Smooth muscle cell (in vitro differentiated cells): Measurements from ENCODE around the gene TM9SF1. TPM values are rescaled to one million over a fixed set of nuclear protein-coding genes. Genes with fewer than 3 reads are reported as not detected.

Source experiments
- DNase-seq: peaks from one replicate; lab custom pipeline; 2025; ENCODE audit not compliant: unreplicated experiment; lab: John Stamatoyannopoulos, UW
- H2AFZ ChIP-seq: fragments of 200-600 bp; sonication (generic); 2 replicates; pipeline ENCODE4 v1.6.0; 2016; ENCODE audit warnings: antibody characterized with exemption, low read depth, mild to moderate bottlenecking
- H3F3A ChIP-seq: fragments of 200-600 bp; sonication (generic); 2 replicates; pipeline ENCODE4 v1.6.0; 2017; ENCODE audit warnings: antibody characterized with exemption, low read depth
- H3K27ac ChIP-seq: fragments of 200-600 bp; sonication (generic); 2 replicates; pipeline ENCODE4 v1.5.1; 2016; ENCODE audit warnings: low read depth, mild to moderate bottlenecking
- H3K27me3 ChIP-seq: fragments of 200-600 bp; sonication (generic); 2 replicates; pipeline ENCODE4 v1.6.1; 2016; ENCODE audit warnings: low read depth, mild to moderate bottlenecking
- H3K36me3 ChIP-seq: fragments of 200-600 bp; sonication (generic); 2 replicates; pipeline ENCODE4 v1.5.1; 2016; ENCODE audit warnings: low read depth
- H3K4me1 ChIP-seq: fragments of 200-600 bp; sonication (generic); 2 replicates; pipeline ENCODE4 v1.5.1; 2016; ENCODE audit warnings: low read depth
- H3K4me2 ChIP-seq: fragments of 200-600 bp; sonication (generic); 2 replicates; pipeline ENCODE4 v1.6.0; 2016; ENCODE audit warnings: mild to moderate bottlenecking
- H3K4me3 ChIP-seq: fragments of 200-600 bp; sonication (generic); 2 replicates; pipeline ENCODE4 v1.5.1; 2016; ENCODE audit warnings: mild to moderate bottlenecking
- H3K79me2 ChIP-seq: fragments of 200-600 bp; sonication (generic); 2 replicates; pipeline ENCODE4 v1.6.0; 2016; ENCODE audit warnings: low read depth, mild to moderate bottlenecking
- H3K9ac ChIP-seq: fragments of 200-600 bp; sonication (generic); 2 replicates; pipeline ENCODE4 v1.6.0; 2016; ENCODE audit warnings: low read depth
- H3K9me3 ChIP-seq: fragments of 200-600 bp; sonication (generic); replicated peaks from 2 replicates; pipeline ENCODE4 v1.5.1; 2016; ENCODE audit warnings: low read depth
- H4K20me1 ChIP-seq: fragments of 200-600 bp; sonication (generic); 2 replicates; pipeline ENCODE4 v1.6.0; 2016; ENCODE audit warnings: low read depth
- WGBS: methylation state at CpG from one replicate; pipeline ENCODE4 v1.1.7; 2016; ENCODE audit warnings: low lambda C conversion rate; 5-methylcytosine and 5-hydroxymethylcytosine counted together
- polyA plus RNA-seq: library from polyadenylated mRNA; unstranded; fragments of >200 nt; fragmentation: Nextera tagmentation; extraction: Ambion mirVana; gene quantifications from 2 replicates; pipeline ENCODE4 v1.2.1, GENCODE V29; 2016
- total RNA-seq: library from RNA; depleted of rRNA; stranded (reverse); fragments of >200 nt; gene quantifications from 2 replicates; pipeline ENCODE4 v1.2.3, GENCODE V29; 2014
- TF ChIP-seq, protein P1 (sequence below): fragments of 200-600 bp; sonication (generic); IDR thresholded peaks from 2 replicates; pipeline ENCODE4 v1.5.1; 2017; ENCODE audit warnings: borderline replicate concordance, mild to moderate bottlenecking, antibody characterized with exemption; ENCODE audit not compliant: insufficient read depth, poor library complexity, severe bottlenecking

TM9SF1 gene
- total and polyA plus RNA-seq, 2 experiments from 2014 or later, result 66.6 to 86.5 TPM

DNA sequence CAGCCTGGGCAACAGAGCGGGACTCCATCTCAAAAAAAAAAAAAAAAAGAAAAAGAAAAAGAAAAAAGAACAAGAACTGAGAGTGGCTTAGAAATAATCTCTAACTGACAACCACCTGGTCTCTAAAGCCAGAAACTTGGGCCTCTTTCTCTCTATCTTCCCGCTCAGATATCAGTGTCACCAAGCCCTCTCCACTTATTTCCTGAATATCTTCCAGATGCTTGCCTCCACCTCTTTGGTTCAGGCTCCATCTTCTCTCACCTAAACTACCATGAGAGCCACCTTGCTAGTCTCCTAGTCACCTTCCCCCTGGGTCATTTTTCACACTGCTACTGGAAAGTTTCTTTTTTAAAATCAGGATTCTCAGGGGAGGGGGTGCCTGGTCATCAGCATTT, 1.8 kb upstream of the TM9SF1 start:
- peak overlapping the region; percentile 86 for H3K4me3 ChIP-seq
- H3K9ac ChIP-seq, result no peak overlapping the region
- H3K79me2 ChIP-seq, result peaks cover 38% of the 10 kb centered on the region
- peaks cover 10% of the 10 kb centered on the region for H3K4me1 ChIP-seq
- no peaks in the 10 kb centered on the region for H3K27me3 ChIP-seq
- H4K20me1 ChIP-seq, result no peaks in the 10 kb centered on the region
- H3K27ac ChIP-seq, result peak overlapping the region; percentile 95
- no peak for DNase-seq
- H3K9me3 ChIP-seq, result no peaks in the 10 kb centered on the region
- peak overlapping the region; percentile 87 for H3K4me2 ChIP-seq
- H3K36me3 ChIP-seq, result no peaks in the 10 kb centered on the region
- H2AFZ ChIP-seq, result no peak overlapping the region
- TF ChIP-seq, protein P1, sequence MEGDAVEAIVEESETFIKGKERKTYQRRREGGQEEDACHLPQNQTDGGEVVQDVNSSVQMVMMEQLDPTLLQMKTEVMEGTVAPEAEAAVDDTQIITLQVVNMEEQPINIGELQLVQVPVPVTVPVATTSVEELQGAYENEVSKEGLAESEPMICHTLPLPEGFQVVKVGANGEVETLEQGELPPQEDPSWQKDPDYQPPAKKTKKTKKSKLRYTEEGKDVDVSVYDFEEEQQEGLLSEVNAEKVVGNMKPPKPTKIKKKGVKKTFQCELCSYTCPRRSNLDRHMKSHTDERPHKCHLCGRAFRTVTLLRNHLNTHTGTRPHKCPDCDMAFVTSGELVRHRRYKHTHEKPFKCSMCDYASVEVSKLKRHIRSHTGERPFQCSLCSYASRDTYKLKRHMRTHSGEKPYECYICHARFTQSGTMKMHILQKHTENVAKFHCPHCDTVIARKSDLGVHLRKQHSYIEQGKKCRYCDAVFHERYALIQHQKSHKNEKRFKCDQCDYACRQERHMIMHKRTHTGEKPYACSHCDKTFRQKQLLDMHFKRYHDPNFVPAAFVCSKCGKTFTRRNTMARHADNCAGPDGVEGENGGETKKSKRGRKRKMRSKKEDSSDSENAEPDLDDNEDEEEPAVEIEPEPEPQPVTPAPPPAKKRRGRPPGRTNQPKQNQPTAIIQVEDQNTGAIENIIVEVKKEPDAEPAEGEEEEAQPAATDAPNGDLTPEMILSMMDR, result no peak
- WGBS, result 100% methylated on average over 2 of the region's 2 CpGs
- no peaks in the 10 kb centered on the region for H3F3A ChIP-seq

GRCh38 chr14:24196071-24197055, 1.1 kb upstream of the TM9SF1 start:
- Histone ChIP-seq H2AFZ (peak overlapping the region; percentile 73), H3K9ac (peak overlapping the region; percentile 99), H3K4me1 (peaks cover 10% of the 10 kb centered on the region), H3K79me2 (peaks cover 38% of the 10 kb centered on the region), H3K4me3 (peak overlapping the region; percentile 86), H3K9me3 (no peaks in the 10 kb centered on the region), H3F3A (no peaks in the 10 kb centered on the region), H4K20me1 (no peaks in the 10 kb centered on the region), H3K27ac (peak overlapping the region; percentile 95), H3K36me3 (no peaks in the 10 kb centered on the region), H3K4me2 (peak overlapping the region; percentile 87), H3K27me3 (no peaks in the 10 kb centered on the region)
- TF ChIP-seq, protein P1, result no peak
- WGBS, result 38% methylated on average over 33 of the region's 33 CpGs
- no peak for DNase-seq

- Histone ChIP-seq H3K79me2 (peaks cover 38% of the 10 kb centered on the region), H3K4me2 (peak overlapping the region; percentile 87), H2AFZ (no peak overlapping the region)
Observed at GRCh38 chr14:24194873-24195185, 412 bp downstream of the TM9SF1 start.

More at GRCh38 chr14:24194873-24195185, 412 bp downstream of the TM9SF1 start:
- H4K20me1 ChIP-seq, result no peaks in the 10 kb centered on the region
- WGBS, result 68% methylated on average over 8 of the region's 8 CpGs
- TF ChIP-seq, protein P1, result no peak
- no peaks in the 10 kb centered on the region for H3K36me3 ChIP-seq
- no peaks in the 10 kb centered on the region for H3K9me3 ChIP-seq
- peak overlapping the region; percentile 99 for H3K9ac ChIP-seq
- H3K4me1 ChIP-seq, result peaks cover 10% of the 10 kb centered on the region
- peak overlapping the region; percentile 86 for H3K4me3 ChIP-seq
- peaks cover 2% of the 10 kb centered on the region for H3F3A ChIP-seq
- no peaks in the 10 kb centered on the region for H3K27me3 ChIP-seq
- no peak for DNase-seq
- peak overlapping the region; percentile 95 for H3K27ac ChIP-seq
